Measurements from ENCODE around the gene PTPRE. TPM values are rescaled to one million over a fixed set of nuclear protein-coding genes. Genes with fewer than 3 reads are reported as not detected.

Gene PTPRE
- total and polyA plus RNA-seq, 10 of the 15 experiments (the other 5 are each of a cell fraction or from before 2014, with no cell fraction given) = 2.9 to 7.6 (median 5.8) TPM

DNA sequence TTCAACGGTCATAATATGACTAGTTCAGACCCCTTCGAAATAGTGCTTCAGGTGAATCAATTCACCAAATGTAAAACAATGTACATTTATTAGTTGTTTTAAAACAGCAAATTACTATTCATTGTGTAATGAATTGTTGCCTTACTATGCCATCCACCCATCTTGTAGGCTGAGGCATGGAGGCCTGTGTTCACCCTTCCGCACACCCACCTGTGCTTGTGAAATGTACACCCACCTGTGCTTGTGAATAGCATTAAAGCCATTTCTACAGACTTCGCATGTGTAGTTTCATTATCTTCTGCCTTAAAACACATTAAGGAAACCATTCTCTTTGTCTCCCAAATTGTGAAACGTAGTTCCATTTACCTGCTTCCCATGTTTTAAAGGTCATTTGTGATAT, 31.0 kb upstream of the PTPRE start:
- ATAC-seq (no peak), FAIRE-seq (no peak), DNase-seq (ENCODE audit: low read depth, low spot score) (no peak)
- RAD21 ChIA-PET (ENCODE audit: unreplicated experiment) = no interaction called here
- Histone ChIP-seq H3K4me3 (no peak overlapping the region), H3K4me2 (ENCODE audit: control insufficient read depth, insufficient read depth) (no peak overlapping the region), H4K20me1 (ENCODE audit: control insufficient read depth, insufficient read depth) (no peaks in the 10 kb centered on the region), H3K9ac (ENCODE audit: control insufficient read depth, insufficient read depth, low read length) (no peak overlapping the region), H3K79me2 (ENCODE audit: control insufficient read depth, insufficient read depth, low read length) (no peaks in the 10 kb centered on the region), H3K27ac (ENCODE audit: control insufficient read depth, insufficient read depth) (no peak overlapping the region), H3K9me3 (replicated peaks; ENCODE audit: control insufficient read depth, insufficient read depth, low read length) (no peaks in the 10 kb centered on the region), H3K27me3 (replicated peaks in 1 of 2; ENCODE audit: control insufficient read depth in 2 of 2, insufficient read depth in 2 of 2, low read length in 1 of 2) (no peaks in the 10 kb centered on the region; a peak in 1 of 4 replicates), H3K36me3 (ENCODE audit: control insufficient read depth in 2 of 2, insufficient read depth in 2 of 2, low read length in 1 of 2) (no peaks in the 10 kb centered on the region), H2AFZ (ENCODE audit: control insufficient read depth, low read depth, low read length) (no peak overlapping the region), H3K4me1 (ENCODE audit: control insufficient read depth, insufficient read depth, low read length) (no peaks in the 10 kb centered on the region)
- CTCF ChIA-PET = no interaction called here
- BruUV-seq (replicated peaks) = no TSS peak
- 22% methylated on average over 5 of the region's 5 CpGs for WGBS (ENCODE audit: insufficient coverage, insufficient replicate concordance, low lambda C conversion rate, missing lambda C conversion rate)
- SMC1A ChIA-PET (ENCODE audit: uncharacterized antibody, unreplicated experiment) = no interaction called here
- in situ Hi-C loops (cut with MboI) = no loop called here
- POLR2A ChIA-PET = no interaction called here
- intact Hi-C loops (cut with micrococcal nuclease; ENCODE audit: unreplicated experiment) = no loop called here
- TF ChIP-seq SMAD5 (IDR thresholded peaks at IDR 0.05; ENCODE audit: low read depth) = no peak
- no peak for TF ChIP-seq RAD51 (IDR thresholded peaks at IDR 0.05)
- TF ChIP-seq REST (IDR thresholded peaks at IDR 0.05; ENCODE audit: low read depth, low read length) = no peak
- no peak for TF ChIP-seq E2F4 (IDR thresholded peaks at IDR 0.05; ENCODE audit: low read depth, low read length)
- TF ChIP-seq MTA2 (IDR thresholded peaks at IDR 0.05; ENCODE audit: low read depth) = no peak
- TF ChIP-seq NR2C2 (IDR thresholded peaks at IDR 0.05; ENCODE audit: borderline replicate concordance, control insufficient read depth, insufficient read length, low read depth) = no peak
- TF ChIP-seq, protein P1, sequence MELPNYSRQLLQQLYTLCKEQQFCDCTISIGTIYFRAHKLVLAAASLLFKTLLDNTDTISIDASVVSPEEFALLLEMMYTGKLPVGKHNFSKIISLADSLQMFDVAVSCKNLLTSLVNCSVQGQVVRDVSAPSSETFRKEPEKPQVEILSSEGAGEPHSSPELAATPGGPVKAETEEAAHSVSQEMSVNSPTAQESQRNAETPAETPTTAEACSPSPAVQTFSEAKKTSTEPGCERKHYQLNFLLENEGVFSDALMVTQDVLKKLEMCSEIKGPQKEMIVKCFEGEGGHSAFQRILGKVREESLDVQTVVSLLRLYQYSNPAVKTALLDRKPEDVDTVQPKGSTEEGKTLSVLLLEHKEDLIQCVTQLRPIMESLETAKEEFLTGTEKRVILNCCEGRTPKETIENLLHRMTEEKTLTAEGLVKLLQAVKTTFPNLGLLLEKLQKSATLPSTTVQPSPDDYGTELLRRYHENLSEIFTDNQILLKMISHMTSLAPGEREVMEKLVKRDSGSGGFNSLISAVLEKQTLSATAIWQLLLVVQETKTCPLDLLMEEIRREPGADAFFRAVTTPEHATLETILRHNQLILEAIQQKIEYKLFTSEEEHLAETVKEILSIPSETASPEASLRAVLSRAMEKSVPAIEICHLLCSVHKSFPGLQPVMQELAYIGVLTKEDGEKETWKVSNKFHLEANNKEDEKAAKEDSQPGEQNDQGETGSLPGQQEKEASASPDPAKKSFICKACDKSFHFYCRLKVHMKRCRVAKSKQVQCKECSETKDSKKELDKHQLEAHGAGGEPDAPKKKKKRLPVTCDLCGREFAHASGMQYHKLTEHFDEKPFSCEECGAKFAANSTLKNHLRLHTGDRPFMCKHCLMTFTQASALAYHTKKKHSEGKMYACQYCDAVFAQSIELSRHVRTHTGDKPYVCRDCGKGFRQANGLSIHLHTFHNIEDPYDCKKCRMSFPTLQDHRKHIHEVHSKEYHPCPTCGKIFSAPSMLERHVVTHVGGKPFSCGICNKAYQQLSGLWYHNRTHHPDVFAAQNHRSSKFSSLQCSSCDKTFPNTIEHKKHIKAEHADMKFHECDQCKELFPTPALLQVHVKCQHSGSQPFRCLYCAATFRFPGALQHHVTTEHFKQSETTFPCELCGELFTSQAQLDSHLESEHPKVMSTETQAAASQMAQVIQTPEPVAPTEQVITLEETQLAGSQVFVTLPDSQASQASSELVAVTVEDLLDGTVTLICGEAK (IDR thresholded peaks at IDR 0.05; ENCODE audit: borderline replicate concordance) = no peak
- no peak for TF ChIP-seq BMI1 (IDR thresholded peaks at IDR 0.05; ENCODE audit: borderline replicate concordance)
- no peak for TF ChIP-seq EGR1 (IDR thresholded peaks at IDR 0.05; ENCODE audit: borderline replicate concordance in 1 of 2, low read depth in 2 of 2, low read length in 2 of 2)
- TF ChIP-seq YBX1 (IDR thresholded peaks at IDR 0.05) = no peak
- TF ChIP-seq ZNF592 (IDR thresholded peaks at IDR 0.05) = no peak
- no peak for TF ChIP-seq KDM1A (IDR thresholded peaks at IDR 0.05; ENCODE audit: borderline replicate concordance)
